Psoas muscle (tissue), 8 donors: ENCODE measurements around the gene FIGNL1. TPM values are rescaled to one million over a fixed set of nuclear protein-coding genes. Genes with fewer than 3 reads are reported as not detected.

Experiments
- ATAC-seq, 4 donors: fragments of 200-7000 bp; cut with Tn5 transposase; one replicate each; pipeline ENCODE4 v1.9.1; 2020; ENCODE audit warnings: moderate library complexity in 3 of 4, mild to moderate bottlenecking in 2 of 4
- DNase-seq, 2 donors: peaks; one replicate each; pipeline ENCODE4 v3.0.0-alpha.2; 2020
- H3K27ac ChIP-seq: fragments of 200-600 bp; one replicate; pipeline ENCODE4 v1.8.0; 2022
- H3K27me3 ChIP-seq, 3 donors: fragments of 200-600 bp in 1 of 3; one replicate each; pipeline versions ENCODE4 v1.6.1 to v1.8.0; 2013 to 2022; ENCODE audit warnings: low read length in 2 of 3, mild to moderate bottlenecking in 2 of 3, moderate library complexity in 1 of 3; ENCODE audit not compliant: insufficient read depth in 3 of 3
- H3K36me3 ChIP-seq, 2 donors: fragments of 200-600 bp in 1 of 2; one replicate each; pipeline versions ENCODE4 v1.6.1 to v1.8.0; 2013 to 2022; ENCODE audit warnings: low read depth in 1 of 2, mild to moderate bottlenecking in 1 of 2, moderate library complexity in 1 of 2; ENCODE audit not compliant: insufficient read depth in 1 of 2
- H3K4me1 ChIP-seq: fragments of 200-600 bp; one replicate; pipeline ENCODE4 v1.8.0; 2022
- H3K4me3 ChIP-seq: fragments of 200-600 bp; one replicate; pipeline ENCODE4 v1.8.0; 2022; ENCODE audit warnings: mild to moderate bottlenecking
- H3K9me3 ChIP-seq: fragments of 200-600 bp; one replicate; pipeline ENCODE4 v1.8.0; 2022
- WGBS, 3 donors: extraction: QIAGEN DNeasy Blood & Tissue Kit; methylation state at CpG; one replicate each; pipeline versions ENCODE4 v1.1.6 to v1.1.7; 2013; 5-methylcytosine and 5-hydroxymethylcytosine counted together
- intact Hi-C, 2 donors: fragments of 100-400 bp; cut with DNase I; formaldehyde crosslinking; loops; one replicate each; pipeline versions ENCODE4 v1.11.0 to v1.14.2; 2022
- polyA plus RNA-seq, 3 donors: library from polyadenylated mRNA; stranded (reverse); fragments of 200-250 nt; gene quantifications; one replicate each; pipeline ENCODE4 v1.2.3, GENCODE V29; 2013
- total RNA-seq, 4 donors: library from RNA; stranded (reverse); fragmentation: NEBNext Ultra II Directional in 2 of 4; extraction: Animal tissue kit (Norgen Biotek cat#: 25700) in 2 of 4; gene quantifications; one replicate each; pipeline versions ENCODE4 v1.2.1 to v1.2.4, GENCODE V29; 2021 to 2023
- TF ChIP-seq, protein P1 (sequence below): fragments of 200-600 bp; IDR thresholded peaks from one replicate; pipeline ENCODE4 v1.8.0; 2022; ENCODE audit warnings: antibody characterized with exemption
- donor health status: healthy with polysubstance abuse.
- donor health status: DM: no; HTN: no; CAD: no; lungs with moderate emphysema.
- donor health status: Bipolar disorder and iron deficiency.
- donor health status: healthy.
- donor health status: DM: yes; HTN: yes; CAD: no.
- donor health status: DM: no; HTN: no; CAD: no.
- donor health status: DM: no; HTN: no; CAD: no.
- donor health status: DM: yes; HTN: yes; CAD: no.

Gene FIGNL1
- total and polyA plus RNA-seq, 7 donors = 2.7 to 13.4 (median 7.9) TPM

DNA sequence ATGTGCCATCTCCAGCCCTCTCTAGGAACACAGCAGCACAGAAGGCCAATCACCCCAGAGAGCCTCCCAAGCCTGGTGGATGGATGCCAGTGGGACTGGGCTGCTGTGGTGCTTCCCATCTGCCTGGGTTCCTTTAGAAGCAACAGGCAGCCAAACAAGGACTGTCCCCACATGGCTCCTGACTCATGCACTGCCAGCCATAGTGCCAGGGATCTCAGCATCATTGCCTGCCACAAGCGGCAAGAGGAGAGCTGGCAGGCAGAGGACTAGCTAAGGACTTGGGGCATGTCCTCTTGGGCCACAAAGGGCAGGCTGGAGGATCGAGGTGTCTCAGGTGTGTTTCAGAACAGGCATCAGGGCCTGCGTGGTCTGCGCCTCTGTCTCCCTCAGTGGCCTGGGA, 23.4 kb upstream of the FIGNL1 start:
- Histone ChIP-seq H3K27me3 (no peaks in the 10 kb centered on the region), H3K9me3 (no peaks in the 10 kb centered on the region), H3K4me1 (peaks cover 27% of the 10 kb centered on the region), H3K4me3 (no peak overlapping the region), H3K36me3 (no peaks in the 10 kb centered on the region), H3K27ac (peak overlapping the region; percentile 73)
- peak; percentile 71 to 85 for DNase-seq
- WGBS, 3 donors = 51 to 72% (median 65%) methylated on average over 4 of the region's 4 CpGs
- TF ChIP-seq, protein P1, sequence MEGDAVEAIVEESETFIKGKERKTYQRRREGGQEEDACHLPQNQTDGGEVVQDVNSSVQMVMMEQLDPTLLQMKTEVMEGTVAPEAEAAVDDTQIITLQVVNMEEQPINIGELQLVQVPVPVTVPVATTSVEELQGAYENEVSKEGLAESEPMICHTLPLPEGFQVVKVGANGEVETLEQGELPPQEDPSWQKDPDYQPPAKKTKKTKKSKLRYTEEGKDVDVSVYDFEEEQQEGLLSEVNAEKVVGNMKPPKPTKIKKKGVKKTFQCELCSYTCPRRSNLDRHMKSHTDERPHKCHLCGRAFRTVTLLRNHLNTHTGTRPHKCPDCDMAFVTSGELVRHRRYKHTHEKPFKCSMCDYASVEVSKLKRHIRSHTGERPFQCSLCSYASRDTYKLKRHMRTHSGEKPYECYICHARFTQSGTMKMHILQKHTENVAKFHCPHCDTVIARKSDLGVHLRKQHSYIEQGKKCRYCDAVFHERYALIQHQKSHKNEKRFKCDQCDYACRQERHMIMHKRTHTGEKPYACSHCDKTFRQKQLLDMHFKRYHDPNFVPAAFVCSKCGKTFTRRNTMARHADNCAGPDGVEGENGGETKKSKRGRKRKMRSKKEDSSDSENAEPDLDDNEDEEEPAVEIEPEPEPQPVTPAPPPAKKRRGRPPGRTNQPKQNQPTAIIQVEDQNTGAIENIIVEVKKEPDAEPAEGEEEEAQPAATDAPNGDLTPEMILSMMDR = no peak
- ATAC-seq = peak; percentile 89 to 95 (median 92)
- intact Hi-C loops = loop anchor here in 1 of 2 donors (5.0 kb wide), 1 partner anchor 119 kb away; no protein-coding TSS in a partner anchor

DNA sequence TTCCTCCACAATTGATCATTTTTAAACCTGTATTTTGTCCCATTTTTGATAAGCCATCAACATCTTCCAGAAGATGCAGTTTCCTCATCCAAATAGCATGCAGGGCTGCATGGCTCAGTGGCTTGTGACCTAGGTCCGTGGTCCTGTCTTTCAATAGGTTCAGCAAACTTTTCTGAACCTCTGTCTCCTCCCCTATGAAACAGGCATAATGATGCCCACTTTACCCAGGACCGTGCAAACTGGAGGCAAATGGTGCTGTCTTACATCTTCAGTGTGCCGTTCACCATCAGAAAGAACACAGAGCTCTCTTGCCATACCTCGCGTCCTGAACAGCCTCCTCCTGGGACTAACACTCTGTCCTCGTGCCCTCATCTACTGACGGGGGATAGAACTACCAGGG, 22.3 kb upstream of the FIGNL1 start:
- WGBS, 3 donors = 93 to 96% (median 96%) methylated on average over 7 of the region's 7 CpGs
- no peak overlapping the region for H3K4me3 ChIP-seq
- DNase-seq (no peak), ATAC-seq (no peak)
- peaks cover 33% of the 10 kb centered on the region for H3K4me1 ChIP-seq
- no peaks in the 10 kb centered on the region for H3K27me3 ChIP-seq
- H3K36me3 ChIP-seq = no peaks in the 10 kb centered on the region
- no peaks in the 10 kb centered on the region for H3K9me3 ChIP-seq
- TF ChIP-seq, protein P1 = no peak
- no peak overlapping the region for H3K27ac ChIP-seq
- intact Hi-C loops = loop anchor here in 1 of 2 donors (5.0 kb wide), 1 partner anchor 120 kb away; no protein-coding TSS in a partner anchor

DNA sequence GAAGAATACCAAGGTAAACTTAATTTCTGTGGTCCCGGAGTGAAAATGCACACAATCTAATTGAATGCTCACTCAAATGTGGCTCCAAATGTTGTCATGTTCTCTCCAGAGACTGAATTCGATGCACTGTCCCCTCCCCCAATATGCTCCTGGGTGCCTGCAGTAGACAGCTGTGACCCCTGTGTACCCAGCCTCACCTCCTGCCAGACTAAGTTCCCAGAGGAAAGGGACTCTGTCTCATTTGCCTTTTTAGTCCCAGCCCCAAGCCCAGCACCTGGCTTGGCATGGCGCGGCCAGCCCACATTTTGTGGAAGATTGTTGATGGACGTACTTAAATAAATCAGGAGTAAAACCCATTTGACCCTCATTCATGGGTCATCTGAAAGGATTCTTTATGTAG, 21.8 kb upstream of the FIGNL1 start:
- Histone ChIP-seq H3K27me3 (no peaks in the 10 kb centered on the region), H3K4me3 (no peak overlapping the region), H3K36me3 (no peaks in the 10 kb centered on the region), H3K9me3 (no peaks in the 10 kb centered on the region), H3K27ac (no peak overlapping the region), H3K4me1 (peaks cover 34% of the 10 kb centered on the region)
- no peak for DNase-seq
- ATAC-seq = no peak
- 79 to 83% (median 82%) methylated on average over 5 of the region's 5 CpGs for WGBS, 3 donors
- TF ChIP-seq, protein P1 = no peak
- intact Hi-C loops = loop anchor here in 1 of 2 donors (5.0 kb wide), 1 partner anchor 120 kb away; no protein-coding TSS in a partner anchor

DNA sequence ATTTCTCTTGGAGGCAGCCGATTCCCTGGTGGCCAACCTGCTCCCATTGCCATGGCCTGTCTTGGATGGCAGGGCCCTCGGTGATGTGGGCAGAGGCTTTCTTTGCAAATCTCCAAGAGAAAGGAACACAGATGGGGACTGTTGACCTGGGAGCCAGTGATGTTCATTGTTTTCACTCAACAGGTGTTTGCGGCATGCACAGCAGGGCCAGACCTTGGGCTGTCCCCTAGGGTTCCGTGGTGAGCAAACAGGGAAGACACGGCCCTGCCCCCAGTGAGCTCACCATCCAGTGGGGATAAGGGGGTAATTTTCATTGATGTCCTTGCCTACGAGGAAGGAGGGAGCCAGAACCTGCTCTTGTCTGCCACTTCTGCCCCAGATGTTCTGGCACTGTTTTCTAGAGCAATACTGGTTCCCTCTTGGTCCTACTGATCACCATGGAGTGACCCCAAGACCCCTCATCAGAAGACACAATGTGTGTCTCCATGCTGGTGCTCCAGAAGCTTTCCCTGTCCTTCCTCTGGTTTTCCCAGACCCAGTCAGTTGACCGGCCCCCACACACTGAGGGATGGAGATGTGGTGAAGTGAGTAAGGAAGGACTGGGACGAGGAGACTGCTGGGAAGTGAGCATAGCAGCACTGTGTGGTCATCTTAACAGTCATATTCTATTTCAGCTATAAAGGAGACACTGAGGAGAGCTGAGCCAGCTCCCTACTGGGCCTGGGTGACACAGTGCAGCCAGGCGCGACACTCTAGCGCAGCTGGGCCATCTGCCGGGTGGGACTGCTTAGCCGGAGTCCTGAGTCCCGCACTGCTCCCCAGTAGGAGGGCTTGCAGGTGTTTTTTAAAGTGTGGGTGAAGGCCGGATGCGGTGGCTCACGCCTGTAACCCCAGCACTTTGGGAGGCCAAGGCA, 20.4 kb upstream of the FIGNL1 start:
- H3K27me3 ChIP-seq = no peaks in the 10 kb centered on the region
- H3K27ac ChIP-seq = no peak overlapping the region
- no peaks in the 10 kb centered on the region for H3K36me3 ChIP-seq
- TF ChIP-seq, protein P1 = no peak
- ATAC-seq (peak; percentile 29 to 71 (median 66)), DNase-seq (no peak)
- intact Hi-C loops = loop anchor here in 1 of 2 donors (5.0 kb wide), 1 partner anchor 122 kb away; no protein-coding TSS in a partner anchor
- peaks cover 34% of the 10 kb centered on the region for H3K4me1 ChIP-seq
- no peaks in the 10 kb centered on the region for H3K9me3 ChIP-seq
- no peak overlapping the region for H3K4me3 ChIP-seq
- WGBS, 3 donors = 87 to 94% (median 91%) methylated on average over 17 of the region's 17 CpGs
